GM04503 (cell line): ENCODE data around the gene FAM181A.
A peak's percentile ranks its signal among the peaks of the same experiment; 100 is the strongest.

Experiments used
- DNase-seq: peaks from one replicate; pipeline ENCODE4 v3.0.0-alpha.2; 2012; ENCODE audit warnings: low read depth

Gene FAM181A

GRCh38 chr14:93962701-93963601, 35.8 kb downstream of the FAM181A start:
- DNase-seq: no peak

DNA sequence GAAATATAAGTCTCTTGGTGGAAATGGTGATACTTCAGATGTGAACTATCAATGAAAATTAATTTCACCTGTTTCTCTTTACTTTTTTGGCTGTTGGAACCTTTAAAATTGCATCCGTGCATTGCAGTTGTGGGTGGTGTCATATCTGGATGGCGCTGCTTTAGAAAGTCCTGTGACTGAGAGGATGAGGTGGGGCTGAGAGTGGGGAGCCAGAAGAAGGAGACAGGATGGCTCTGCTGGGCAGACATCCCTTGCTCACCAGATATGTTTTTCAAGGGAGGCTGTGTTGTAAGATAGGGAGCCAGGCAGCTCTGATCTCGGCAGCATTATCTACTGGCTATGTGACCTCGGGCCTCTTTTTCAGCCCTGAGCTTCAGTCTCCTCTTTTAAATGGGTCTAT, 36.5 kb downstream of the FAM181A start:
- DNase-seq: no peak

- DNase-seq: no peak
Observed at GRCh38 chr14:93964281-93964680, 37.1 kb downstream of the FAM181A start.

GRCh38 chr14:93964820-93965286, 37.7 kb downstream of the FAM181A start:
- DNase-seq: no peak

- DNase-seq: peak; percentile 92
Observed at GRCh38 chr14:93965287-93965821, 38.2 kb downstream of the FAM181A start.

GRCh38 chr14:93965946-93966474, 38.9 kb downstream of the FAM181A start:
- DNase-seq: no peak

- no peak for DNase-seq
Observed at GRCh38 chr14:93967637-93968250, 40.6 kb downstream of the FAM181A start.

DNA sequence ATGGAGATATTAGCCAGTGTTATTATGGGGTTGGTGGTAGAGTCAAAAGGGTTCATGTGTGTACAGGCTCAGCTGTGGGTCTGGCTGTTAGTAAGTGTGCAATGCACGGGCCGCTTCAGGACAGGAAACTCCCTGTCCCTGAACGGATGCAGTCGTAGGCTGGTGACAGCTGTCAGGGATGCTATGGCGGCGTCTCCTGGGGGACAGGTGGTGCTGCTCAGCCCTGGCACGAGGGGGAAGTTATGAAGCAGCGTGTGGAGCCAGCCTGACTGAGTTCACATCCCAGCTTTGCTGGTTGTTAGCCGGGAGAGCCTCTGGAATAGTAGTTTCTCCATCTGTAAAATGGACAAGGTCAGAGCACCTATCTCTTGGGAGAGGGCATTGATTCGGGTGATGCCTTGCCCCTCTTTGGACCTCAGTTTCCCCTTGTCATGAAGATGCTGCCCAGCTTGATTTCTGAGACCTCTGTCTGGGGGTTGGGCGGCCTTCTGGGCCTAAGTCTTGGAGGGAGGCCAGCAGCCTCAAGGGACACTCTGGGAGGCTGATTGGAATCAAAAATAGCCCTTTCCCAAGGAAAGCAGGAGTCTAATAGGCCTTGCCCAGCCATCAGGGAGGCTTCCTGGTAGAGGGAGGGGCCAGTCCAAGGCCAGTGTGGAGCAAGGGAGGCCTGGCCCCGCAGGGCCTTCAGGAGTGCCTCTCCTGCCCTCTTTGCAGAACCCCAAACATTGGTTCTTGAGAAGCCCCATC, 42.1 kb downstream of the FAM181A start:
- no peak for DNase-seq

GRCh38 chr14:93970585-93970964, 43.4 kb downstream of the FAM181A start:
- DNase-seq: no peak

DNA sequence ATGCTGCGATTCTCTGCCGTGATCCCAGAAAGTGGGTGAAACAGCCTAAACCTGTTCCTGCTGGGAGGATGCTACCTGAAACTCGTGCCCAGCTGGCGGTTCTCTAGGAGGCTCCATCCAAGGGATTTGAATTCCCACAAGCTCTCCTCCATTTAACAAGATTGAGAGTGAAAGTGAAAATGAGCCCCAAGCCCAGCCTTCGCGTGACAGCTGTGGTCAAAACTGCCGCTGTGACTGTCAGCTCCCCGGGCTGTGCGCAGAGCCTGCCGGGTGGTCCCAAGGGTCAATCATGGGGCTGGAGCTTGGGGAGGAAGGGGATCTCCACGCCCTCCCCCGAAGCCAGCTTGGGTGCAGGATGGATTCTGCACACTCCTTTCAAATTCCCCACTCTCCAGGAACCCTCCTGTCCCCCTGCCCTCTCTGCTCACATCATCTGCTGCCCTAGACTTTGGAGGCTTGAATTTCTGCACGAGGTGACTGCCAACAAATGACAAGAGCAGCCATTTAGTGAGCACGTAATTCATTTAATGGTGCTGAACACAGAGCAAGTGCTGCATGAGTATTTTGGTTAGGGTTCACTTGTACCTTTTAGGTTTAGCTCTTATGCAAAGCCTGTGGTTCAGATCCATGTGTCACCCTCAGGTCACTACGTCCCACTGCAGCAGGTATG, 44.0 kb downstream of the FAM181A start:
- DNase-seq: no peak

GRCh38 chr14:93971635-93972027, 44.5 kb downstream of the FAM181A start:
- DNase-seq: no peak

DNA sequence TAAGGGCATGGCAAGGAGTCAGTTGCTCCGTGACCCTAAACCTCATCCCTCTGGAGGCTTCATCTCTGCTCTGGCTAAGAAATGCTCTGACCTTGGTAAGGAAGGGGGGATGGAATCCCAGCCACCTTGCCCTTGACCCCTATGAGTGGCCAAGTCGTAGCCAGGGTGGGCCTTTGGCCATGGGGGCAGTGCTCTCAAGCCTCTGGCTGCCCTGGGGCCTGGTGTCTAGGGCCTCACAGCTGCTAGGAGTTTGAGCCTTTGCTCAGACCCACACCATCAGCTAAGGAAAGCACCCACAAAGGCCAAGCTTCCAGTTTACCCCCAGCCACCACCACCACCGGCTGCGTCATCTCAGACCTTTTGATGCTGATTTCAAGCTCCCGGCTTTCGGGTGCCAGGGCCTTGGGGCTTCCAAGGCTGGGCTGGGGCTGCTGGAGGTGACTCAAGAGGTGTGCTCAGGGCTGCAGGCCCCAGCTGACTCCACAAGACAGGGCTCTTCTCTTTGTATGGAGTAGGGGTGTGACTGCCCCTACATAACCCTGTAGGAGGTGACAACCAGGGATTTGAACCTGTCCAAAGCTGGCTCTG, 45.6 kb downstream of the FAM181A start:
- no peak for DNase-seq

- no peak for DNase-seq
Observed at GRCh38 chr14:93973607-93974006, 46.5 kb downstream of the FAM181A start.

DNA sequence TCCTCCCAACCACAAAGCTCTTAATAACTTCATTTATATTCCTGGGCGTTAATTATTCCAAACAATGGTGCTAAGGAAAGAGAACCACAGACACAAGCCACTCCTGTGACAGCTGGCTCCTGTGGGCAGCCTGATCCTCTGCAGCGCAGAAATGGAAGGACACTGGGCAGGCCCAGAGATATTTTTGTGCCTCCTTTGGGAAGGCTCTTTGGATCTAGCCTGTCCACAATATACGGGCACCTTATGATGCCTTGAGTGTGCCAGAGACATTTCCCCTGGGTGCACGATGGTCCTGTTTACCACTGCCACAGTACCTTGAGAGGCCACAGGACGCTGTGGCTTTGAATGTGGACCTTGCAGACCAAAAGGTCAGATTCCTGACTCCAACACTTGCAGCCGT, 47.2 kb downstream of the FAM181A start:
- DNase-seq: no peak

DNA sequence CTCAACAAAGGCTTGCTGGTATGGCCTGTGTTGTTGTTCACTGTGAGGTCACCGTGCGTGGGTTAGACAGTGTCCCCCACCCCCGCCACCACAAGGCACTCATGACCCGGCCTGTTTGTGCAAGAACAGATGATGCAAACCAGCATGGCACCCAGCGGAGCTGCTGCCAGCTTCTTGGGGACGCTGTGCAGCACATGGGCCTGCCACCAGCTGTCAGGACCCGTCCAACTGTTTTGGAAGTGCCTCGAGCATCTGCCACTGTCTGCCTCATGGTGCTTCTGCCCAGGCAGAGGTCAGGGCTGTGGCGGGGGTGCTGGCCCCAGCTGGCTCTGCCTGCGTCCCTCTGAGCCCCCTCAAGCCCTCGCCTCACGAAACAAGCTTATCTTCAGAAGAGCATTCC, 47.7 kb downstream of the FAM181A start:
- DNase-seq: no peak

- no peak for DNase-seq
Observed at GRCh38 chr14:93975791-93976476, 48.8 kb downstream of the FAM181A start.

GRCh38 chr14:93976477-93977057, 49.4 kb downstream of the FAM181A start, which contains the start of gene ASB2:
Gene ASB2 (minus strand): TSS chr14:93976570. CDS start chr14:93964539, 12,031 bp downstream.
- DNase-seq: no peak

DNA sequence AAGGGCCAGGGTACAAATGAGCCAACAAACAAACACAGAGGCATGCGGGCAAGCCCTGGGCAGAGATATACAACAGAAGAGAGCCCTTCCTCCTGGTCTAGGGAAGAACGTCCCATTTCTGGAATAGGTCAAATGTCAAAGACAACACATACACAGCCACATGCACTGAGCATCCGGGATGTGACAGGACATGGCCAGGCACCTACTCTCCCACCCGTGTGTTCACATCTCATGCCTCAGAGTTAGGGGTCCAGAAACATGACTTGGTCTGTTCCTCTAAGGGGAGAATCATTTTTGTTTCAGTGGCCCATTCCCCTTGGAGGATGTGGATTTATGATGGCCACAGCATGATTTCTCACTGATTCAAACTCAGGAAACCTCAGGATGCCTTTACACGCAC, 50.0 kb downstream of the FAM181A start:
- DNase-seq: no peak

DNA sequence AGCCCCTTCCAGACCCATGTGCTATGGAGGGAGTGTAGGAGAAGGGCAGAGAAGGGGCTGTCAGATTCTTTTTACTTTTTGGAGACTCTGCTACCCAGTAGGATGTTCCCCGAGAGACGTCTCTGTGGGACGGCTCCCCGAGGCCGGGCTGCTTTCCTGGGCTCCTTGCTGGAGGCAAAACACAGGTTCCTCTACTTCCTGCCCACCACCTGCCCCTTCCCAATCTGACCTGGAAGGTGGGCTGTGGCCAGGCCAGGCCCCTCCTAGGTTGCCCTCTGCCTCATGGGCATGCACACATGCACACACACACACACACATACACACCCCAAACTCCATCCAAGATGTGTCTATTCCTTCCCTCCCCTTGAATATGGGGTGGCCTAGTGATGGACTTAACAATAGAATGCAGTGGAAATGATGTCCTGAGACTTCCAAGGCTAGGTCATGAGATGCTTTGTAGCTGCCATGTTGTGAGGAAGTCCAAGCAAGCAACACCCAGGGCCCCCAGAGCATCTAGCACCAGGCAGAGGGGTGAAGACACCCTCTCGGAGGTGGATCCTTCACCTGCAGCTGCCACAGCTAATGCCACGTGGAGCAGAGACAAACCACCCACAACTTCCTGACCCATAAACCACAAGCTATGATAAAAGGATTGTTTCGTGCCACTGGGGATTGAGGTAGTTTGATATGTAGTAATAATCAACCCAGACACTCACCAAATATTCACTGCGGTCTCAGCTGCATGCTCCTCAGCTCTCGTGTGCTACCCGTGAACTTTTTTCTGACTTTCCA, 50.8 kb downstream of the FAM181A start:
- no peak for DNase-seq
